ENCODE data around the gene PTRHD1.

PTRHD1 gene

GRCh38 chr2:24749069-24749691 lies 44.0 kb downstream of the PTRHD1 start:
- no peak for DNase-seq

GRCh38 chr2:24747299-24747698 lies 45.9 kb downstream of the PTRHD1 start:
- no peak for DNase-seq

- DNase-seq, result no peak
These were observed 47.4 kb downstream of the PTRHD1 start for GRCh38 chr2:24745825-24746224.

- no peak for DNase-seq
These were observed 48.8 kb downstream of the PTRHD1 start for GRCh38 chr2:24744356-24744755.

- no peak for DNase-seq
These were observed 49.3 kb downstream of the PTRHD1 start for GRCh38 chr2:24743924-24744323.

- no peak for DNase-seq
These were observed 50.5 kb downstream of the PTRHD1 start for GRCh38 chr2:24742730-24743129.

GRCh38 chr2:24740142-24740541 lies 53.0 kb downstream of the PTRHD1 start:
- DNase-seq, result no peak
